ENCODE measurements around the gene CLEC4A.
"Not testable (repeated sequence)": the region's sequence is repeated elsewhere in the genome, so short reads cannot be mapped to it uniquely, and the experiment has no call there.

The CLEC4A gene

DNA sequence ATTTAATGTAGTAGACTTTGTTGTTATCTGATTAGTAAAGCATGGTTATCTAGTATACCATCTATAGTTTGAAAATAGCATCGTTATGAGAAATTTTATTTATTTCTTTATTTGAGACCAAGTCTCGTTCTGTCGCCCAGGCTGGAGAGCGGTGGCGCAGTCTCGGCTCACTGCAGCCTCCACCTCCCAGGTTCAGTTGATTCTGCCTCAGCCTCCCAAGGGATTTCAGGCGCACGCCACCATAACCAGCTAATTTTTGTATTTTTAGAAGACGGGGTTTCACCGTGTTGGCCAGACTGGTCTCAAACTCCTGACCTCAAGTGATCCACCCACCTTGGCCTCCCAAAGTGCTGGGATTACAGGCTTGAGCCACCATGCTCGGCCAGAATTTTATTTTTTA lies 34.1 kb upstream of the CLEC4A start:
- H2BK120ac ChIP-seq (ENCODE audit: low read depth, low read length); H3K79me1 ChIP-seq (ENCODE audit: low read depth, low read length); H2AFZ ChIP-seq (ENCODE audit: low read length); H3K4me2 ChIP-seq (ENCODE audit: insufficient read depth, low read length, poor library complexity, severe bottlenecking); H3K9ac ChIP-seq (ENCODE audit: low read depth, low read length, poor library complexity); H2BK12ac ChIP-seq (ENCODE audit: low read length); H2BK15ac ChIP-seq (ENCODE audit: low read length); H3K4me1 ChIP-seq (ENCODE audit: control insufficient read depth in 2 of 2, insufficient read depth in 1 of 2, low read depth in 1 of 2, low read length in 2 of 2); H3K27ac ChIP-seq (replicated peaks; ENCODE audit: low read length); H3K27me3 ChIP-seq (ENCODE audit: control insufficient read depth in 3 of 3, insufficient read depth in 3 of 3, low read depth in 1 of 3, low read length in 3 of 3); H3K9me3 ChIP-seq (replicated peaks in 1 of 2; ENCODE audit: control insufficient read depth in 2 of 2, insufficient read depth in 1 of 2, low read depth in 1 of 2, low read length in 2 of 2); H3K23ac ChIP-seq (ENCODE audit: low read depth, low read length, poor library complexity); H3K18ac ChIP-seq (ENCODE audit: low read length); H3K4me3 ChIP-seq (ENCODE audit: low read length in 2 of 2); H2AK5ac ChIP-seq (ENCODE audit: low read depth, low read length); H3K14ac ChIP-seq (ENCODE audit: low read length); H4K8ac ChIP-seq (ENCODE audit: low read depth, low read length); H3K4ac ChIP-seq (ENCODE audit: low read length); H2BK5ac ChIP-seq (ENCODE audit: low read length); H4K91ac ChIP-seq (ENCODE audit: low read depth, low read length, poor library complexity); DNase-seq (ENCODE audit: low spot score): not testable (repeated sequence)
- peaks cover 13 to 48% of the 10 kb centered on the region in 2 donors for H3K36me3 ChIP-seq (replicated peaks in 1 of 2; ENCODE audit: control insufficient read depth in 2 of 2, insufficient read depth in 2 of 2, low read length in 2 of 2)
- no CpG with 5 or more reads among the region's 11 CpGs for WGBS, 2 donors (ENCODE audit: extremely low coverage in 2 of 2, insufficient read length in 2 of 2, insufficient replicate concordance in 1 of 2)

DNA sequence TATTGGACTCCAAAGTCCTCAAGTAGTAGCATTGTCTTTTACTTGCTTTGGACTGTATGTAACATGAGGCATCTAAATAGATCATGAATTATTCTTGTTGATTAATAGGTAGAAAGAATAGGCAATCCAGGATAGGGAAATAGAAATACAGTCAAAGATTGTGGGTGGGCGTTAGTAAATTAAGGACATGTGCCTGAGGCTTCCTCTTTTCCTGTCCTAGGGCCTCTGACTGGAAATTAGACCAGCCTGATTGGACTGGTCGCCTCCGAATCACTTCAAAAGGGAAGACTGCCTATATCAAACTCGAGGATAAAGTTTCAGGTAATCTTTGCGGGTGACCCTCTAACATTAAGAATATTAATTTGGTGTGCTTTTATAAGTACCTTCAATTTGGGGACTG lies 33.7 kb upstream of the CLEC4A start:
- Histone ChIP-seq H2BK12ac (ENCODE audit: low read length) (no peak overlapping the region), H3K36me3 (replicated peaks in 1 of 2; ENCODE audit: control insufficient read depth in 2 of 2, insufficient read depth in 2 of 2, low read length in 2 of 2) (peaks cover 16 to 52% of the 10 kb centered on the region in 2 donors)
- WGBS, 2 donors (ENCODE audit: extremely low coverage in 2 of 2, insufficient read length in 2 of 2, insufficient replicate concordance in 1 of 2): no CpG with 5 or more reads among the region's 5 CpGs

DNA sequence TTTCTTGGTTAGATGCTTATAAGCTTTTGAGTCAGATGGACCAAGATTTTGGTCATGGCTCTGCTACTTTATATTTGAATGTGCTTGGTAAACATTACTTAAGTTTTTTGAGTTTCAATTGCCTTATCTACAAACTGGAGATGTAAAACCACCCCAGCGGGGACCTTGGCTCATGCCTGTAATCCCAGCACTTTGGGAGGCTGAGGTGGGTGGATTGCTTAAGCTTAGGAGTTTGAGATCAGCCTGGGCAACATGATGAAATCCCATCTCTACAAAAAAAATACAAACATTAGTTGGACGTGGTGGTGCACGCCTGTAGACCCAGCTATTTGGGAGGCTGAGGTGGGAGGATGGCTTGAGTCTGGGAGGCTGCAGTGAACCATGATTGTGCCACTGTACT lies 30.1 kb upstream of the CLEC4A start:
- Histone ChIP-seq H3K36me3 (replicated peaks in 1 of 2; ENCODE audit: control insufficient read depth in 2 of 2, insufficient read depth in 2 of 2, low read length in 2 of 2) (peaks cover 22 to 84% of the 10 kb centered on the region in 2 donors), H2AFZ (ENCODE audit: low read length) (no peak overlapping the region), H3K9ac (ENCODE audit: low read depth, low read length, poor library complexity) (no peak overlapping the region), H2BK5ac (ENCODE audit: low read length) (no peak overlapping the region), H3K14ac (ENCODE audit: low read length) (no peak overlapping the region), H2BK12ac (ENCODE audit: low read length) (no peak overlapping the region), H3K18ac (ENCODE audit: low read length) (no peak overlapping the region), H2AK5ac (ENCODE audit: low read depth, low read length) (no peak overlapping the region), H4K8ac (ENCODE audit: low read depth, low read length) (no peak overlapping the region), H3K27ac (replicated peaks; ENCODE audit: low read length) (no peak overlapping the region), H3K4me3 (ENCODE audit: low read length in 2 of 2) (no peak overlapping the region), H3K27me3 (ENCODE audit: control insufficient read depth in 3 of 3, insufficient read depth in 3 of 3, low read depth in 1 of 3, low read length in 3 of 3) (no peaks in the 10 kb centered on the region), H3K4me2 (ENCODE audit: insufficient read depth, low read length, poor library complexity, severe bottlenecking) (no peak overlapping the region), H3K9me3 (replicated peaks in 1 of 2; ENCODE audit: control insufficient read depth in 2 of 2, insufficient read depth in 1 of 2, low read depth in 1 of 2, low read length in 2 of 2) (no peaks in the 10 kb centered on the region), H4K91ac (ENCODE audit: low read depth, low read length, poor library complexity) (no peak overlapping the region), H2BK120ac (ENCODE audit: low read depth, low read length) (no peak overlapping the region), H3K23ac (ENCODE audit: low read depth, low read length, poor library complexity) (no peak overlapping the region), H2BK15ac (ENCODE audit: low read length) (no peak overlapping the region), H3K79me1 (ENCODE audit: low read depth, low read length) (no peaks in the 10 kb centered on the region), H3K4ac (ENCODE audit: low read length) (no peak overlapping the region), H3K4me1 (ENCODE audit: control insufficient read depth in 2 of 2, insufficient read depth in 1 of 2, low read depth in 1 of 2, low read length in 2 of 2) (no peaks in the 10 kb centered on the region)
- no peak for DNase-seq (ENCODE audit: low spot score)
- WGBS, 2 donors (ENCODE audit: extremely low coverage in 2 of 2, insufficient read length in 2 of 2, insufficient replicate concordance in 1 of 2): no CpG with 5 or more reads among the region's 3 CpGs

More for the DNA sequence above, 33.7 kb upstream of the CLEC4A start:
- H3K9me3 ChIP-seq (replicated peaks in 1 of 2; ENCODE audit: control insufficient read depth in 2 of 2, insufficient read depth in 1 of 2, low read depth in 1 of 2, low read length in 2 of 2): no peaks in the 10 kb centered on the region
- H4K8ac ChIP-seq (ENCODE audit: low read depth, low read length): no peak overlapping the region
- no peak overlapping the region for H4K91ac ChIP-seq (ENCODE audit: low read depth, low read length, poor library complexity)
- H3K4me3 ChIP-seq (ENCODE audit: low read length in 2 of 2): no peak overlapping the region
- no peak overlapping the region for H3K14ac ChIP-seq (ENCODE audit: low read length)
- no peak overlapping the region for H3K9ac ChIP-seq (ENCODE audit: low read depth, low read length, poor library complexity)
- H3K4ac ChIP-seq (ENCODE audit: low read length): no peak overlapping the region
- H3K79me1 ChIP-seq (ENCODE audit: low read depth, low read length): no peaks in the 10 kb centered on the region
- no peak overlapping the region for H3K4me2 ChIP-seq (ENCODE audit: insufficient read depth, low read length, poor library complexity, severe bottlenecking)
- no peaks in the 10 kb centered on the region for H3K4me1 ChIP-seq (ENCODE audit: control insufficient read depth in 2 of 2, insufficient read depth in 1 of 2, low read depth in 1 of 2, low read length in 2 of 2)
- no peak overlapping the region for H2BK120ac ChIP-seq (ENCODE audit: low read depth, low read length)
- no peak overlapping the region for H2BK5ac ChIP-seq (ENCODE audit: low read length)
- no peak overlapping the region for H3K27ac ChIP-seq (replicated peaks; ENCODE audit: low read length)
- no peak overlapping the region for H2BK15ac ChIP-seq (ENCODE audit: low read length)
- DNase-seq (ENCODE audit: low spot score): no peak
- no peak overlapping the region for H2AK5ac ChIP-seq (ENCODE audit: low read depth, low read length)
- H3K18ac ChIP-seq (ENCODE audit: low read length): no peak overlapping the region
- no peak overlapping the region for H3K23ac ChIP-seq (ENCODE audit: low read depth, low read length, poor library complexity)
- H2AFZ ChIP-seq (ENCODE audit: low read length): no peak overlapping the region
- no peaks in the 10 kb centered on the region for H3K27me3 ChIP-seq (ENCODE audit: control insufficient read depth in 3 of 3, insufficient read depth in 3 of 3, low read depth in 1 of 3, low read length in 3 of 3)

DNA sequence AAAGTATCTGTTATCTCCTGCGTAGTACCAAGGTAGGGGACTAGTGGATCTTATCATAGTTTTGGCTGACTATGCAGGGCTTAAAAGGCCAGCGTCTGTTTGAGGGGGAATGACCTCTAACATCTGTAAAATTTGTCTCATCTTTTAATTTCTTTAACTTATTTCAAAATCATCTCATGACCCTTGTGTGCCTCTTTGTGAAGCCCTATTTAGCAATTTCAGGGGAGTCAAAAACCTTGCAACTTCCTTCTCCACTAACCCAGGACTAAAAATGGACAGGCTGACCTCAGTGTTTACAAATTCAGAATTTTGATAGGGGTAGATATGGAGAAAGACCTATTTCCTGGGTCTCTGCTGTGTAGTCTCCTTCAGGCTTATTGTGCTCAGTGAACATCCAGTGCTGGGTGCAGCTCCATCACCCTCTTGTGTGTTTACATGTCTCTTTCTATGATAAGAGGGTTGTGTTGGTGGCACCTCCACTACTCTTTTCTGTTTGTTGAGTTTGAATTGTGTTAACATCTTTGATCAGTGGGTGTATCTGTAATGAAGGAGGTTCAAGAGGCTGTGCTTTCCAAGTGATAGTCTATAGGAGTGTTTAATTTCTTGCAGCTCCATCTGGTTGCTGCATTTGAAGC lies 27.0 kb upstream of the CLEC4A start:
- no peak for DNase-seq (ENCODE audit: low spot score)
- Histone ChIP-seq H3K9ac (ENCODE audit: low read depth, low read length, poor library complexity) (no peak overlapping the region), H2AK5ac (ENCODE audit: low read depth, low read length) (no peak overlapping the region), H3K14ac (ENCODE audit: low read length) (no peak overlapping the region), H2AFZ (ENCODE audit: low read length) (no peak overlapping the region), H3K4me3 (ENCODE audit: low read length in 2 of 2) (no peak overlapping the region), H3K4me1 (ENCODE audit: control insufficient read depth in 2 of 2, insufficient read depth in 1 of 2, low read depth in 1 of 2, low read length in 2 of 2) (no peaks in the 10 kb centered on the region), H3K27ac (replicated peaks; ENCODE audit: low read length) (no peak overlapping the region), H2BK5ac (ENCODE audit: low read length) (no peak overlapping the region), H4K8ac (ENCODE audit: low read depth, low read length) (no peak overlapping the region), H3K36me3 (replicated peaks in 1 of 2; ENCODE audit: control insufficient read depth in 2 of 2, insufficient read depth in 2 of 2, low read length in 2 of 2) (peaks cover 18 to 66% of the 10 kb centered on the region in 2 donors), H3K23ac (ENCODE audit: low read depth, low read length, poor library complexity) (no peak overlapping the region), H2BK15ac (ENCODE audit: low read length) (no peak overlapping the region), H3K79me1 (ENCODE audit: low read depth, low read length) (no peaks in the 10 kb centered on the region), H3K27me3 (ENCODE audit: control insufficient read depth in 3 of 3, insufficient read depth in 3 of 3, low read depth in 1 of 3, low read length in 3 of 3) (no peaks in the 10 kb centered on the region), H3K9me3 (replicated peaks in 1 of 2; ENCODE audit: control insufficient read depth in 2 of 2, insufficient read depth in 1 of 2, low read depth in 1 of 2, low read length in 2 of 2) (no peaks in the 10 kb centered on the region), H4K91ac (ENCODE audit: low read depth, low read length, poor library complexity) (no peak overlapping the region), H3K18ac (ENCODE audit: low read length) (no peak overlapping the region), H3K4me2 (ENCODE audit: insufficient read depth, low read length, poor library complexity, severe bottlenecking) (no peak overlapping the region), H2BK120ac (ENCODE audit: low read depth, low read length) (no peak overlapping the region), H2BK12ac (ENCODE audit: low read length) (no peak overlapping the region), H3K4ac (ENCODE audit: low read length) (no peak overlapping the region)
- WGBS, 2 donors (ENCODE audit: extremely low coverage in 2 of 2, insufficient read length in 2 of 2, insufficient replicate concordance in 1 of 2): no CpG with 5 or more reads among the region's 2 CpGs
